ENCODE data around the gene TMEM164. TPM values are rescaled to one million over a fixed set of nuclear protein-coding genes. Genes with fewer than 3 reads are reported as not detected.
A peak's percentile ranks its signal among the peaks of the same experiment; 100 is the strongest.

Gene TMEM164
- total RNA-seq, 1 experiment from 2014 or later = 8.7 TPM

GRCh38 chrX:110053453-110053852, 50.5 kb downstream of the TMEM164 start:
- in situ Hi-C loops (cut with HindIII; ENCODE audit: low pct_unique_long_range_greater_than_20kb, low sequenced_read_pairs) = no loop called here
- DNase-seq (ENCODE audit: low read depth) = no peak

- peak; percentile 46 for DNase-seq (ENCODE audit: low read depth)
- in situ Hi-C loops (cut with HindIII; ENCODE audit: low pct_unique_long_range_greater_than_20kb, low sequenced_read_pairs) = no loop called here
These were observed 52.7 kb downstream of the TMEM164 start for GRCh38 chrX:110055616-110056015.

GRCh38 chrX:110056419-110056818, 53.5 kb downstream of the TMEM164 start:
- peak; percentile 13 for DNase-seq (ENCODE audit: low read depth)
- in situ Hi-C loops (cut with HindIII; ENCODE audit: low pct_unique_long_range_greater_than_20kb, low sequenced_read_pairs) = no loop called here

GRCh38 chrX:110059410-110059809, 56.5 kb downstream of the TMEM164 start:
- in situ Hi-C loops (cut with HindIII; ENCODE audit: low pct_unique_long_range_greater_than_20kb, low sequenced_read_pairs) = no loop called here

GRCh38 chrX:110060317-110060716, 57.4 kb downstream of the TMEM164 start:
- no peak for DNase-seq (ENCODE audit: low read depth)
- in situ Hi-C loops (cut with HindIII; ENCODE audit: low pct_unique_long_range_greater_than_20kb, low sequenced_read_pairs) = no loop called here

More at GRCh38 chrX:110059410-110059809, 56.5 kb downstream of the TMEM164 start:
- no peak for DNase-seq (ENCODE audit: low read depth)

GRCh38 chrX:110060846-110061537, 58.1 kb downstream of the TMEM164 start:
- in situ Hi-C loops (cut with HindIII; ENCODE audit: low pct_unique_long_range_greater_than_20kb, low sequenced_read_pairs) = no loop called here
- no peak for DNase-seq (ENCODE audit: low read depth)

- in situ Hi-C loops (cut with HindIII; ENCODE audit: low pct_unique_long_range_greater_than_20kb, low sequenced_read_pairs) = no loop called here
- no peak for DNase-seq (ENCODE audit: low read depth)
These were observed 60.0 kb downstream of the TMEM164 start for GRCh38 chrX:110062919-110063318.

- DNase-seq (ENCODE audit: low read depth) = no peak
- in situ Hi-C loops (cut with HindIII; ENCODE audit: low pct_unique_long_range_greater_than_20kb, low sequenced_read_pairs) = no loop called here
These were observed 63.7 kb downstream of the TMEM164 start for GRCh38 chrX:110066488-110067225.

- no peak for DNase-seq (ENCODE audit: low read depth)
- in situ Hi-C loops (cut with HindIII; ENCODE audit: low pct_unique_long_range_greater_than_20kb, low sequenced_read_pairs) = no loop called here
These were observed 68.1 kb downstream of the TMEM164 start for GRCh38 chrX:110070970-110071369.

GRCh38 chrX:110081320-110081719, 78.4 kb downstream of the TMEM164 start:
- in situ Hi-C loops (cut with HindIII; ENCODE audit: low pct_unique_long_range_greater_than_20kb, low sequenced_read_pairs) = no loop called here
- no peak for DNase-seq (ENCODE audit: low read depth)

- DNase-seq (ENCODE audit: low read depth) = no peak
- in situ Hi-C loops (cut with HindIII; ENCODE audit: low pct_unique_long_range_greater_than_20kb, low sequenced_read_pairs) = no loop called here
These were observed 78.8 kb downstream of the TMEM164 start for GRCh38 chrX:110081740-110082139.

GRCh38 chrX:110082161-110082560, 79.2 kb downstream of the TMEM164 start:
- DNase-seq (ENCODE audit: low read depth) = no peak
- in situ Hi-C loops (cut with HindIII; ENCODE audit: low pct_unique_long_range_greater_than_20kb, low sequenced_read_pairs) = no loop called here

- no peak for DNase-seq (ENCODE audit: low read depth)
These were observed 83.4 kb downstream of the TMEM164 start for GRCh38 chrX:110086162-110086915.

GRCh38 chrX:110086916-110087484, 84.1 kb downstream of the TMEM164 start:
- in situ Hi-C loops (cut with HindIII; ENCODE audit: low pct_unique_long_range_greater_than_20kb, low sequenced_read_pairs) = no loop called here
- DNase-seq (ENCODE audit: low read depth) = peak; percentile 79

More at GRCh38 chrX:110086162-110086915, 83.4 kb downstream of the TMEM164 start:
- in situ Hi-C loops (cut with HindIII; ENCODE audit: low pct_unique_long_range_greater_than_20kb, low sequenced_read_pairs) = no loop called here

GRCh38 chrX:110087485-110088356, 84.8 kb downstream of the TMEM164 start:
- in situ Hi-C loops (cut with HindIII; ENCODE audit: low pct_unique_long_range_greater_than_20kb, low sequenced_read_pairs) = no loop called here
- DNase-seq (ENCODE audit: low read depth) = peak; percentile 72

GRCh38 chrX:110089656-110090403, 86.9 kb downstream of the TMEM164 start:
- in situ Hi-C loops (cut with HindIII; ENCODE audit: low pct_unique_long_range_greater_than_20kb, low sequenced_read_pairs) = no loop called here
- no peak for DNase-seq (ENCODE audit: low read depth)

- DNase-seq (ENCODE audit: low read depth) = peak; percentile 26
- in situ Hi-C loops (cut with HindIII; ENCODE audit: low pct_unique_long_range_greater_than_20kb, low sequenced_read_pairs) = no loop called here
These were observed 95.0 kb downstream of the TMEM164 start for GRCh38 chrX:110097920-110098319.
